Measurements from ENCODE around the gene LRBA.

DNA sequence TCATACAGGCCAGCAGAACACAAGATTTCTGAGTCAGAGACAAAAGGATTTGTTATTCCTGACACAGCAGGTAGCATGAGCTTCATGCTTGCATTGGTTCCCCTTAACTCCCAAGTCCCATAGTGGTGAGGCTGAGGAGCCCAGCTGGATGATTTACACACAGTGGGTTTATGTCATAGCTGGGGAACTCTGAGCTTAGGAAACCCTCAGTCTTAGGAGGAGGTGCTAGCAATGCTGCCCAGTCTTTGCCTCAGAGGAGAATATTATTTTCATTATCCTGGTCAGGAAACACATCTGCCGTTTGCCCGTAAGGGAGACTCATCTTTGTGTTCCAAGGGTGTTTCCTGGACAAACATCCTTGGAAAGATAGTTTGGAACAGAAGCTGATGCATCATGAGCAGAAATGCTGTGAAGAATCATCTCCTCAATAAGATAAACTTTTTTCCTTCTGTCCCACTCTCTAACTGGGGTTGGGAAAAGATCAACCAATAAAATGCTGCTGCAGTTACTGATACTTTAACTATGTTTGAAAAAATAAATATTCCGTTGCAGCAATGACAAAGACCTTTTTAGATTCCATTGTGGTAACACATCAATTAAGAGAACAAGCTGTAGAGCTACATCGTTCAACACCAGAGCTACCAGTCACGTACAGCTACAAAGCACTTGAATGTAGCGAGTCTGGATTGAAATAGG is 790.0 kb downstream of the LRBA start:
- TF ChIP-seq, protein P1, sequence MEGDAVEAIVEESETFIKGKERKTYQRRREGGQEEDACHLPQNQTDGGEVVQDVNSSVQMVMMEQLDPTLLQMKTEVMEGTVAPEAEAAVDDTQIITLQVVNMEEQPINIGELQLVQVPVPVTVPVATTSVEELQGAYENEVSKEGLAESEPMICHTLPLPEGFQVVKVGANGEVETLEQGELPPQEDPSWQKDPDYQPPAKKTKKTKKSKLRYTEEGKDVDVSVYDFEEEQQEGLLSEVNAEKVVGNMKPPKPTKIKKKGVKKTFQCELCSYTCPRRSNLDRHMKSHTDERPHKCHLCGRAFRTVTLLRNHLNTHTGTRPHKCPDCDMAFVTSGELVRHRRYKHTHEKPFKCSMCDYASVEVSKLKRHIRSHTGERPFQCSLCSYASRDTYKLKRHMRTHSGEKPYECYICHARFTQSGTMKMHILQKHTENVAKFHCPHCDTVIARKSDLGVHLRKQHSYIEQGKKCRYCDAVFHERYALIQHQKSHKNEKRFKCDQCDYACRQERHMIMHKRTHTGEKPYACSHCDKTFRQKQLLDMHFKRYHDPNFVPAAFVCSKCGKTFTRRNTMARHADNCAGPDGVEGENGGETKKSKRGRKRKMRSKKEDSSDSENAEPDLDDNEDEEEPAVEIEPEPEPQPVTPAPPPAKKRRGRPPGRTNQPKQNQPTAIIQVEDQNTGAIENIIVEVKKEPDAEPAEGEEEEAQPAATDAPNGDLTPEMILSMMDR (IDR thresholded peaks at IDR 0.05): no peak
- no peak for TF ChIP-seq POLR2A (IDR thresholded peaks at IDR 0.05)
